MM.1S (cell line): Measurements from ENCODE around the gene SLC15A3.

Experiments
- DNase-seq: peaks from one replicate; pipeline ENCODE4 v3.0.0-alpha.2; 2015
- H2AFZ ChIP-seq: fragments of 300-600 bp; sonication (generic); 2 replicates; pipeline ENCODE4 v1.6.0; 2016; ENCODE audit warnings: antibody characterized with exemption, low read length
- H3F3A ChIP-seq: fragments of 300-600 bp; sonication (generic); 2 replicates; pipeline ENCODE4 v1.6.1; 2016; ENCODE audit warnings: mild to moderate bottlenecking, antibody characterized with exemption, low read length, moderate library complexity, mixed read lengths; ENCODE audit not compliant: insufficient read depth
- H3K27ac ChIP-seq: fragments of 300-600 bp; sonication (generic); 2 replicates; pipeline ENCODE4 v1.5.1; 2016; ENCODE audit warnings: mild to moderate bottlenecking, low read length
- H3K27me3 ChIP-seq: fragments of 300-600 bp; sonication (generic); replicated peaks from 2 replicates; pipeline ENCODE4 v1.6.0; 2016; ENCODE audit warnings: low read length; ENCODE audit not compliant: insufficient read depth
- H3K36me3 ChIP-seq: fragments of 300-600 bp; sonication (generic); replicated peaks from 2 replicates; pipeline ENCODE4 v1.6.1; 2016; ENCODE audit warnings: mild to moderate bottlenecking, low read length, mixed read lengths; ENCODE audit not compliant: insufficient read depth
- H3K4me1 ChIP-seq: fragments of 300-600 bp; sonication (generic); 2 replicates; pipeline ENCODE4 v1.6.1; 2016; ENCODE audit warnings: low read length, mixed read lengths
- H3K4me2 ChIP-seq: fragments of 300-600 bp; sonication (generic); 2 replicates; pipeline ENCODE4 v1.6.0; 2016; ENCODE audit warnings: low read depth, low read length
- H3K4me3 ChIP-seq: fragments of 300-600 bp; sonication (generic); 2 replicates; pipeline ENCODE4 v1.5.1; 2016; ENCODE audit warnings: low read length, mixed read lengths
- H3K79me2 ChIP-seq: fragments of 300-600 bp; sonication (generic); 2 replicates; pipeline ENCODE4 v1.6.1; 2016; ENCODE audit warnings: mixed run types, low read length, mixed read lengths
- H3K9ac ChIP-seq: fragments of 300-600 bp; sonication (generic); 2 replicates; pipeline ENCODE4 v1.6.1; 2016; ENCODE audit warnings: low read length, mixed read lengths
- H3K9me2 ChIP-seq: fragments of 300-600 bp; sonication (generic); replicated peaks from 2 replicates; pipeline ENCODE4 v1.6.1; 2016; ENCODE audit warnings: mild to moderate bottlenecking, low read length, mixed read lengths; ENCODE audit not compliant: insufficient read depth
- H3K9me3 ChIP-seq: fragments of 300-600 bp; sonication (generic); replicated peaks from 2 replicates; pipeline ENCODE4 v1.6.1; 2016; ENCODE audit warnings: mild to moderate bottlenecking, low read length, mixed read lengths; ENCODE audit not compliant: insufficient read depth
- H4K20me1 ChIP-seq: fragments of 300-600 bp; sonication (generic); 2 replicates; pipeline ENCODE4 v1.6.1; 2016; ENCODE audit warnings: mild to moderate bottlenecking, low read length, moderate library complexity, mixed read lengths; ENCODE audit not compliant: insufficient read depth
- CTCF ChIP-seq: fragments of 300-600 bp; sonication (generic); IDR thresholded peaks from 2 replicates; pipeline ENCODE4 v1.5.1; 2016; ENCODE audit warnings: antibody characterized with exemption, low read length, mixed read lengths
- EZH2 ChIP-seq: fragments of 300-600 bp; sonication (generic); optimal IDR thresholded peaks from 2 replicates; pipeline ENCODE3; 2017; ENCODE audit warnings: low read depth, mild to moderate bottlenecking, antibody characterized with exemption, low read length, mixed read lengths
- EZH2phosphoT487 ChIP-seq: fragments of 300-600 bp; sonication (generic); IDR thresholded peaks from 2 replicates; pipeline ENCODE4 v1.6.1; 2018; ENCODE audit warnings: antibody characterized with exemption, low read length

Gene SLC15A3

GRCh38 chr11:60934124-60934789 is 17.7 kb downstream of the SLC15A3 start:
- no peak for TF ChIP-seq CTCF
- no peak for TF ChIP-seq EZH2phosphoT487
- TF ChIP-seq EZH2: no peak
- Histone ChIP-seq H3K27me3 (peaks cover 36% of the 10 kb centered on the region), H3K9ac (no peak overlapping the region), H3K36me3 (no peaks in the 10 kb centered on the region), H3K4me2 (no peak overlapping the region), H2AFZ (no peak overlapping the region), H3K4me3 (no peak overlapping the region), H3F3A (no peaks in the 10 kb centered on the region), H4K20me1 (no peaks in the 10 kb centered on the region), H3K9me2 (no peaks in the 10 kb centered on the region), H3K27ac (no peak overlapping the region), H3K4me1 (no peaks in the 10 kb centered on the region), H3K79me2 (no peaks in the 10 kb centered on the region), H3K9me3 (no peaks in the 10 kb centered on the region)
- no peak for DNase-seq

GRCh38 chr11:60933416-60934123 is 18.4 kb downstream of the SLC15A3 start:
- Histone ChIP-seq H3K4me3 (no peak overlapping the region), H4K20me1 (no peaks in the 10 kb centered on the region), H3K27ac (no peak overlapping the region), H3K4me2 (no peak overlapping the region), H3K79me2 (no peaks in the 10 kb centered on the region), H3K27me3 (peaks cover 36% of the 10 kb centered on the region), H3K9me3 (no peaks in the 10 kb centered on the region), H3K4me1 (no peaks in the 10 kb centered on the region), H3K36me3 (no peaks in the 10 kb centered on the region), H3F3A (no peaks in the 10 kb centered on the region), H2AFZ (no peak overlapping the region), H3K9me2 (no peaks in the 10 kb centered on the region), H3K9ac (no peak overlapping the region)
- TF ChIP-seq EZH2phosphoT487: no peak
- no peak for TF ChIP-seq CTCF
- TF ChIP-seq EZH2: no peak
- no peak for DNase-seq

GRCh38 chr11:60932605-60933356 is 19.2 kb downstream of the SLC15A3 start:
- DNase-seq: no peak
- H3K9me2 ChIP-seq: no peaks in the 10 kb centered on the region
- no peaks in the 10 kb centered on the region for H4K20me1 ChIP-seq
- no peak overlapping the region for H3K4me3 ChIP-seq
- no peaks in the 10 kb centered on the region for H3F3A ChIP-seq
- H3K27ac ChIP-seq: no peak overlapping the region
- no peaks in the 10 kb centered on the region for H3K36me3 ChIP-seq
- H2AFZ ChIP-seq: no peak overlapping the region
- H3K27me3 ChIP-seq: peaks cover 36% of the 10 kb centered on the region
- no peak overlapping the region for H3K9ac ChIP-seq
- no peaks in the 10 kb centered on the region for H3K9me3 ChIP-seq
- no peaks in the 10 kb centered on the region for H3K79me2 ChIP-seq
- no peaks in the 10 kb centered on the region for H3K4me1 ChIP-seq
- no peak overlapping the region for H3K4me2 ChIP-seq
- TF ChIP-seq EZH2 (no peak), CTCF (no peak), EZH2phosphoT487 (no peak)
